ENCODE results near the gene PTGIS.

DNA sequence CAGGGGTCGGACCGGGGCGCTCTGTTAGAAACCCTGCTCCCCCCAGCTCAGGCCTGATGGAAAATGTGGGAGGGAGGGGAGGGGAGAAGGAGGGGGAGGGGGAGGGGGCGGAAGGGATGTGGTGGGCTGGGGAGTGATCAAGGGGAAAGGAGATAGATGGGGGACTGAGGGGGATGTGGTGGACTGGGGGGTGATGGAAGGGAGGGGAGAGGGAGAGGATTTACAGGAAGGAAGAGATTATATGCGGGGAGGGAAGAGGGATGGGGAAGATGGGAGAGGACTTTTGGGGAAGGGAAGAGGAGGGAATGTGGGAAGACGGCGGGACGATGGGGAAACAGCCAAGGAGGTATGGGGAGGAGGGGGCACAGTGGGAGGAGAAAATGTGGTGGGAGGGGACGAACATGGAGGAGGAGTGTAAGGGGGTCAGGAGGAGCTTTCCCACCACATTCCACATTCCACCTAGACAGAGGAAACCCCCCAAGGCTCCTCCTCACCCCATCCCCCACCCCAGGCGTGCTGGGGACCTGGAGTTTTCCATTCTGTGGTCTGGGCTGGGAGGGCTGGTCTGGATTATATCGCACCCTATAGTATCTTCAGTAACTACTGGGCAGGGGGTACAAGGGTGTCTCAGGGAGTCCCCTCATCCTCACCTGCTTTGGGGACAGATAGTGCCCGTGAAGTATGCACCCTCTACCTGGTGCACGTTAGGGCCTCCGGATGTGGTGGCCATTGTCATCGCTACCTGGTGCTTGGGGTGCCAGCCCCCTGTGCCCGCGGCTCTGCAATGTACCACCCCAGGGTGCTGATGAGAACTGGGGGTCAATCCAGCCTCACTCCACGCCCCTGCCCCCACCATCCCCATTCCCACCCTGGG, 578 bp upstream of the PTGIS start:
- TF ChIP-seq, protein P1, sequence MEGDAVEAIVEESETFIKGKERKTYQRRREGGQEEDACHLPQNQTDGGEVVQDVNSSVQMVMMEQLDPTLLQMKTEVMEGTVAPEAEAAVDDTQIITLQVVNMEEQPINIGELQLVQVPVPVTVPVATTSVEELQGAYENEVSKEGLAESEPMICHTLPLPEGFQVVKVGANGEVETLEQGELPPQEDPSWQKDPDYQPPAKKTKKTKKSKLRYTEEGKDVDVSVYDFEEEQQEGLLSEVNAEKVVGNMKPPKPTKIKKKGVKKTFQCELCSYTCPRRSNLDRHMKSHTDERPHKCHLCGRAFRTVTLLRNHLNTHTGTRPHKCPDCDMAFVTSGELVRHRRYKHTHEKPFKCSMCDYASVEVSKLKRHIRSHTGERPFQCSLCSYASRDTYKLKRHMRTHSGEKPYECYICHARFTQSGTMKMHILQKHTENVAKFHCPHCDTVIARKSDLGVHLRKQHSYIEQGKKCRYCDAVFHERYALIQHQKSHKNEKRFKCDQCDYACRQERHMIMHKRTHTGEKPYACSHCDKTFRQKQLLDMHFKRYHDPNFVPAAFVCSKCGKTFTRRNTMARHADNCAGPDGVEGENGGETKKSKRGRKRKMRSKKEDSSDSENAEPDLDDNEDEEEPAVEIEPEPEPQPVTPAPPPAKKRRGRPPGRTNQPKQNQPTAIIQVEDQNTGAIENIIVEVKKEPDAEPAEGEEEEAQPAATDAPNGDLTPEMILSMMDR (IDR thresholded peaks at IDR 0.05 in 8 of 11, conservative IDR thresholded peaks at IDR 0.05 in 3 of 11), result no peak
- TF ChIP-seq POLR2AphosphoS5 (IDR thresholded peaks at IDR 0.05), result no peak
